PC-3 (cell line): ENCODE results near the gene DNAH1. TPM values are rescaled to one million over a fixed set of nuclear protein-coding genes. Genes with fewer than 3 reads are reported as not detected.

ENCODE experiments used
- ATAC-seq: fragments of 200-7000 bp; cut with Tn5 transposase; 2 replicates; pipeline ENCODE4 v1.9.1; 2020; ENCODE audit warnings: mild to moderate bottlenecking, moderate library complexity
- BruUV-seq: library from RNA; stranded (reverse); fragments of 400-500 nt; replicated peaks from 2 replicates; lab custom pipeline; 2021; lab: Mats Ljungman, UMichigan
- CTCF ChIA-PET: fragments of 300-600 bp; sonication (Branson Sonifier 250); formaldehyde crosslinking; loops from one replicate; lab custom pipeline; 2022; ENCODE audit warnings: antibody characterized with exemption; lab: Charles Lee
- POLR2A ChIA-PET: fragments of 300-600 bp; sonication (Branson Sonifier 250); formaldehyde crosslinking; loops from one replicate; lab custom pipeline; 2022; ENCODE audit warnings: antibody characterized with exemption; ENCODE audit not compliant: unreplicated experiment; lab: Charles Lee
- DNase-seq: peaks from one replicate; pipeline ENCODE4 v3.0.0-alpha.2; 2015
- H2AFZ ChIP-seq: fragments of 300-600 bp; sonication (generic); 2 replicates; pipeline ENCODE4 v1.6.0; 2016; ENCODE audit warnings: antibody characterized with exemption, low read length
- H3F3A ChIP-seq: fragments of 300-600 bp; sonication (generic); one replicate; pipeline ENCODE4 v1.6.0; 2017; ENCODE audit warnings: antibody characterized with exemption, low read length, control low read depth, mild to moderate bottlenecking; ENCODE audit not compliant: unreplicated experiment
- H3K27ac ChIP-seq: fragments of 300-600 bp; sonication (generic); 2 replicates; pipeline ENCODE4 v1.5.1; 2016; ENCODE audit warnings: mild to moderate bottlenecking, low read length
- H3K27me3 ChIP-seq: fragments of 300-600 bp; sonication (generic); 2 replicates; pipeline ENCODE4 v1.6.1; 2016; ENCODE audit warnings: low read length, mixed read lengths
- H3K36me3 ChIP-seq: fragments of 300-600 bp; sonication (generic); 2 replicates; pipeline ENCODE4 v1.6.1; 2016; ENCODE audit warnings: low read depth, mixed run types, low read length, mixed read lengths
- H3K4me1 ChIP-seq: fragments of 300-600 bp; sonication (generic); 2 replicates; pipeline ENCODE4 v1.5.1; 2016; ENCODE audit warnings: low read length; ENCODE audit not compliant: insufficient read depth
- H3K4me2 ChIP-seq: fragments of 300-600 bp; sonication (generic); 2 replicates; pipeline ENCODE4 v1.6.0; 2016; ENCODE audit warnings: low read length
- H3K4me3 ChIP-seq: fragments of 300-600 bp; sonication (generic); 2 replicates; pipeline ENCODE4 v1.5.1; 2016; ENCODE audit warnings: mild to moderate bottlenecking, low read length, mixed read lengths
- H3K79me2 ChIP-seq: fragments of 300-600 bp; sonication (generic); 2 replicates; pipeline ENCODE4 v1.6.1; 2017; ENCODE audit warnings: low read length, mixed read lengths
- H3K9ac ChIP-seq: fragments of 300-600 bp; sonication (generic); 2 replicates; pipeline ENCODE4 v1.6.0; 2016; ENCODE audit warnings: mild to moderate bottlenecking, low read length
- H3K9me2 ChIP-seq: fragments of 300-600 bp; sonication (generic); replicated peaks from 2 replicates; pipeline ENCODE4 v1.6.1; 2016; ENCODE audit warnings: mixed run types, low read length, mixed read lengths
- H3K9me3 ChIP-seq: fragments of 300-600 bp; sonication (generic); 2 replicates; pipeline ENCODE4 v1.6.1; 2016; ENCODE audit warnings: low read length, mixed read lengths
- H4K20me1 ChIP-seq: fragments of 300-600 bp; sonication (generic); 2 replicates; pipeline ENCODE4 v1.6.1; 2016; ENCODE audit warnings: low read length, mixed read lengths
- EZH2 ChIP-seq: fragments of 300-600 bp; sonication (generic); IDR thresholded peaks from one replicate; pipeline ENCODE4 v1.6.1; 2017; ENCODE audit warnings: antibody characterized with exemption, mild to moderate bottlenecking, low read length; ENCODE audit not compliant: unreplicated experiment
- EZH2phosphoT487 ChIP-seq: fragments of 300-600 bp; sonication (generic); IDR thresholded peaks from 2 replicates; pipeline ENCODE4 v1.6.1; 2018; ENCODE audit warnings: mild to moderate bottlenecking, antibody characterized with exemption, low read length, borderline replicate concordance
- intact Hi-C: fragments of 100-400 bp; cut with micrococcal nuclease; formaldehyde crosslinking; loops from 2 replicates; pipeline ENCODE4 v1.9.0; 2023
- total RNA-seq: library from RNA; depleted of rRNA; stranded (reverse); fragments of >200 nt; gene quantifications from 2 replicates; pipeline ENCODE4 v1.2.3, GENCODE V29; 2014
- TF ChIP-seq, protein P1 (sequence below): fragments of 300-600 bp; sonication (generic); conservative IDR thresholded peaks from 2 replicates; pipeline ENCODE4 v1.5.1; 2017; ENCODE audit warnings: antibody characterized with exemption, low read depth, mild to moderate bottlenecking, low read length

DNAH1 gene
- total RNA-seq, 1 experiment from 2014 or later: 2.2 TPM

DNA sequence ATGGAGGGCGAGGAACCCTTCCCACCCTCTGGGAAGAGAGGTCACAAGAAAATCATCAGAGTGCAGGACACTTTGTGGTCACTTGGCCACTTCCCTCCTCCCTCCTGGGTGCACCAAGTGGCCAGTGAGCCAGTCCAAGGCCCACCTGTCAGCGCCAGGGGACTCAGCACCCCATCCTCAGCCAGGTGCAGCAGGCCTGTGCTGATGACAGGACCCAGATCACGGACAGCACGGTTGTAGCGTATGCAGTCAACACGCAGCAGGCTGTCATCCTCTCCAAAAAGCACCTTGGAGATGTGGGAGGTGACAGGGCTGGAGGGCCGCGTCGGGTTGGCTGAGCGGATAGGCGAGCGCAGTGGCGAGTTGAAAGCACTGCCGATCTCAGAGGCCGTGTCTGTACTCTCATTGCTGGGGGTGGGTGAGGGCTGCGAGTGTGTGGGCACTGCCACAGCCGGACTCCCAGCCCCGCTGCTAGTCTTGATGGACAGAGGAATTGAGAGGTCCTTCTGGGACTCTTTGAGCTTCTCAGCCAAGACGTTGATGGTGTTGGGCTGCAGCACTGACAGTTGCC lies 87.2 kb downstream of the DNAH1 start:
- Histone ChIP-seq H3K36me3 (peaks cover 63% of the 10 kb centered on the region), H3K9me2 (no peaks in the 10 kb centered on the region), H3K27ac (no peak overlapping the region), H2AFZ (no peak overlapping the region), H3K4me1 (peaks cover 4% of the 10 kb centered on the region), H3K9me3 (no peaks in the 10 kb centered on the region), H3K9ac (no peak overlapping the region), H3K4me3 (no peak overlapping the region), H3F3A (no peaks in the 10 kb centered on the region), H3K27me3 (no peaks in the 10 kb centered on the region), H3K79me2 (peaks cover 10% of the 10 kb centered on the region), H3K4me2 (no peak overlapping the region), H4K20me1 (no peaks in the 10 kb centered on the region)
- ChIA-PET CTCF (no interaction called here), POLR2A (no interaction called here)
- DNase-seq (no peak), ATAC-seq (no peak)
- intact Hi-C loops: no loop called here
- TF ChIP-seq EZH2 (no peak), EZH2phosphoT487 (no peak)
- TF ChIP-seq, protein P1, sequence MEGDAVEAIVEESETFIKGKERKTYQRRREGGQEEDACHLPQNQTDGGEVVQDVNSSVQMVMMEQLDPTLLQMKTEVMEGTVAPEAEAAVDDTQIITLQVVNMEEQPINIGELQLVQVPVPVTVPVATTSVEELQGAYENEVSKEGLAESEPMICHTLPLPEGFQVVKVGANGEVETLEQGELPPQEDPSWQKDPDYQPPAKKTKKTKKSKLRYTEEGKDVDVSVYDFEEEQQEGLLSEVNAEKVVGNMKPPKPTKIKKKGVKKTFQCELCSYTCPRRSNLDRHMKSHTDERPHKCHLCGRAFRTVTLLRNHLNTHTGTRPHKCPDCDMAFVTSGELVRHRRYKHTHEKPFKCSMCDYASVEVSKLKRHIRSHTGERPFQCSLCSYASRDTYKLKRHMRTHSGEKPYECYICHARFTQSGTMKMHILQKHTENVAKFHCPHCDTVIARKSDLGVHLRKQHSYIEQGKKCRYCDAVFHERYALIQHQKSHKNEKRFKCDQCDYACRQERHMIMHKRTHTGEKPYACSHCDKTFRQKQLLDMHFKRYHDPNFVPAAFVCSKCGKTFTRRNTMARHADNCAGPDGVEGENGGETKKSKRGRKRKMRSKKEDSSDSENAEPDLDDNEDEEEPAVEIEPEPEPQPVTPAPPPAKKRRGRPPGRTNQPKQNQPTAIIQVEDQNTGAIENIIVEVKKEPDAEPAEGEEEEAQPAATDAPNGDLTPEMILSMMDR: no peak
- no TSS peak for BruUV-seq

DNA sequence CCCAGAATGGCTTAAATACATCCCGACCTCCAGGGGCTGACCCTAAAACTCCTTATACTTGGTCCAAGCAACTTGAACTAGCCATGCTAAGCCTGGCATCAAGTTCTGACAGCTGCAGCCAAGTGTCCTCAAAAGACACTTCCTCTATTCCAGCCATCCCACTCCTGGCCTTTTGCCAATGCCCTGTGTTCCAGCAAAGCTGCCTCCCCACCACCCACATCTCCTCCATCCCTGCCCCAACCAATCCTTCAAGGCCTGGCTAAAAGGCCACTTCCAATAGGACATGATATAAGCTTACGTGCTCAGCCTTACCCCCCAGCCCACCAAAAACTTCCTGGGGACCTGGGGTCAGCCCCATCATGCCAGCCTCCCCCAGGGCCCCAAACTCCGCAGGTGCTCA lies 87.8 kb downstream of the DNAH1 start:
- intact Hi-C loops: no loop called here
- TF ChIP-seq, protein P1: no peak
- TF ChIP-seq EZH2: no peak
- TF ChIP-seq EZH2phosphoT487: no peak
- H3K9me2 ChIP-seq: no peaks in the 10 kb centered on the region
- peaks cover 63% of the 10 kb centered on the region for H3K36me3 ChIP-seq
- H3K9ac ChIP-seq: no peak overlapping the region
- no peak overlapping the region for H3K27ac ChIP-seq
- no peak overlapping the region for H2AFZ ChIP-seq
- H3K9me3 ChIP-seq: no peaks in the 10 kb centered on the region
- H3K4me2 ChIP-seq: no peak overlapping the region
- H3K27me3 ChIP-seq: no peaks in the 10 kb centered on the region
- H3F3A ChIP-seq: no peaks in the 10 kb centered on the region
- no peak for DNase-seq
- ChIA-PET CTCF (no interaction called here), POLR2A (no interaction called here)
- ATAC-seq: no peak
- peaks cover 10% of the 10 kb centered on the region for H3K4me1 ChIP-seq
- BruUV-seq: no TSS peak
- H4K20me1 ChIP-seq: no peaks in the 10 kb centered on the region
- H3K79me2 ChIP-seq: peaks cover 16% of the 10 kb centered on the region
- H3K4me3 ChIP-seq: no peak overlapping the region

- ATAC-seq (no peak), DNase-seq (no peak)
- Histone ChIP-seq H4K20me1 (no peaks in the 10 kb centered on the region), H3K27me3 (no peaks in the 10 kb centered on the region), H3K4me2 (no peak overlapping the region), H2AFZ (no peak overlapping the region), H3K9me2 (no peaks in the 10 kb centered on the region), H3K36me3 (peaks cover 63% of the 10 kb centered on the region), H3F3A (no peaks in the 10 kb centered on the region), H3K4me1 (peaks cover 12% of the 10 kb centered on the region), H3K9ac (no peak overlapping the region), H3K9me3 (no peaks in the 10 kb centered on the region), H3K4me3 (no peak overlapping the region), H3K27ac (no peak overlapping the region), H3K79me2 (peaks cover 21% of the 10 kb centered on the region)
- intact Hi-C loops: no loop called here
- no peak for TF ChIP-seq EZH2
- TF ChIP-seq, protein P1: no peak
- TF ChIP-seq EZH2phosphoT487: no peak
- ChIA-PET POLR2A (no interaction called here), CTCF (no interaction called here)
- no TSS peak for BruUV-seq
These were observed 88.3 kb downstream of the DNAH1 start for GRCh38 chr3:52404391-52404790.
